Upper lobe of right lung (tissue), 1 donor: ENCODE data around the gene GNAQ. TPM values are rescaled to one million over a fixed set of nuclear protein-coding genes. Genes with fewer than 3 reads are reported as not detected.
"Not testable (repeated sequence)": the region's sequence is repeated elsewhere in the genome, so short reads cannot be mapped to it uniquely, and the experiment has no call there.

Experiments
- ATAC-seq: fragments of 200-7000 bp; cut with Tn5 transposase; one replicate; pipeline ENCODE4 v1.9.1; 2020; ENCODE audit warnings: mild to moderate bottlenecking, moderate library complexity
- DNase-seq: peaks from one replicate; pipeline ENCODE4 v3.0.0-alpha.2; 2020
- H3K27ac ChIP-seq: fragments of 200-600 bp; one replicate; pipeline ENCODE4 v1.8.0; 2022
- H3K27me3 ChIP-seq: fragments of 200-600 bp; one replicate; pipeline ENCODE4 v1.8.0; 2022; ENCODE audit warnings: mild to moderate bottlenecking
- H3K36me3 ChIP-seq: fragments of 200-600 bp; one replicate; pipeline ENCODE4 v1.8.0; 2022
- H3K4me1 ChIP-seq: fragments of 200-600 bp; one replicate; pipeline ENCODE4 v1.8.0; 2022
- H3K4me3 ChIP-seq: fragments of 200-600 bp; one replicate; pipeline ENCODE4 v1.8.0; 2022; ENCODE audit warnings: mild to moderate bottlenecking
- H3K9me3 ChIP-seq: fragments of 200-600 bp; one replicate; pipeline ENCODE4 v1.8.0; 2022
- CTCF ChIP-seq: fragments of 200-600 bp; IDR thresholded peaks from one replicate; pipeline ENCODE4 v1.8.0; 2022; ENCODE audit warnings: antibody characterized with exemption
- intact Hi-C: fragments of 100-400 bp; cut with DNase I; formaldehyde crosslinking; loops from one replicate; pipeline ENCODE4 v1.11.0; 2022
- total RNA-seq: library from RNA; stranded (reverse); fragmentation: NEBNext Ultra II Directional; extraction: Animal tissue kit (Norgen Biotek cat#: 25700); gene quantifications from one replicate; pipeline ENCODE4 v1.2.1, GENCODE V29; 2021
- donor health status: DM: no; HTN: yes; CAD: no; lungs with severe emphysema.

The GNAQ gene
- total RNA-seq, 1 donor from 2014 or later: 132 TPM

- Histone ChIP-seq H3K36me3 (no peaks in the 10 kb centered on the region), H3K9me3 (no peaks in the 10 kb centered on the region), H3K4me1 (no peaks in the 10 kb centered on the region), H3K27ac (no peak overlapping the region), H3K4me3 (no peak overlapping the region), H3K27me3 (no peaks in the 10 kb centered on the region)
- DNase-seq (no peak), ATAC-seq (no peak)
- intact Hi-C loops: no loop called here
- no peak for TF ChIP-seq CTCF
These were observed 32.5 kb upstream of the GNAQ start for GRCh38 chr9:78064075-78064474.

GRCh38 chr9:78062710-78063109 is 31.1 kb upstream of the GNAQ start:
- Histone ChIP-seq H3K4me3 (no peak overlapping the region), H3K4me1 (no peaks in the 10 kb centered on the region), H3K9me3 (no peaks in the 10 kb centered on the region), H3K36me3 (no peaks in the 10 kb centered on the region), H3K27me3 (no peaks in the 10 kb centered on the region), H3K27ac (no peak overlapping the region)
- intact Hi-C loops: no loop called here
- TF ChIP-seq CTCF: no peak
- ATAC-seq (no peak), DNase-seq (no peak)

- H3K4me3 ChIP-seq, H3K36me3 ChIP-seq, H3K9me3 ChIP-seq, DNase-seq, H3K27me3 ChIP-seq, H3K27ac ChIP-seq, intact Hi-C loops, ATAC-seq, H3K4me1 ChIP-seq: not testable (repeated sequence)
These were observed 22.6 kb upstream of the GNAQ start for GRCh38 chr9:78054218-78054617.

GRCh38 chr9:78053627-78054026 is 22.0 kb upstream of the GNAQ start:
- H3K4me1 ChIP-seq: no peaks in the 10 kb centered on the region
- no peaks in the 10 kb centered on the region for H3K27me3 ChIP-seq
- H3K9me3 ChIP-seq: no peaks in the 10 kb centered on the region
- DNase-seq (no peak), ATAC-seq (peak; percentile 64)
- no peaks in the 10 kb centered on the region for H3K36me3 ChIP-seq
- no peak overlapping the region for H3K4me3 ChIP-seq
- TF ChIP-seq CTCF: no peak
- intact Hi-C loops: no loop called here
- no peak overlapping the region for H3K27ac ChIP-seq

GRCh38 chr9:78050421-78050820 is 18.8 kb upstream of the GNAQ start:
- H3K36me3 ChIP-seq: no peaks in the 10 kb centered on the region
- no peak for ATAC-seq
- DNase-seq: no peak
- intact Hi-C loops: no loop called here
- no peaks in the 10 kb centered on the region for H3K9me3 ChIP-seq
- no peak for TF ChIP-seq CTCF
- H3K4me3 ChIP-seq: no peak overlapping the region
- no peak overlapping the region for H3K27ac ChIP-seq
- H3K27me3 ChIP-seq: no peaks in the 10 kb centered on the region
- no peaks in the 10 kb centered on the region for H3K4me1 ChIP-seq

GRCh38 chr9:78049484-78049883 is 17.9 kb upstream of the GNAQ start:
- Histone ChIP-seq H3K4me3 (no peak overlapping the region), H3K9me3 (no peaks in the 10 kb centered on the region), H3K36me3 (no peaks in the 10 kb centered on the region), H3K27me3 (no peaks in the 10 kb centered on the region), H3K4me1 (no peaks in the 10 kb centered on the region), H3K27ac (no peak overlapping the region)
- no peak for DNase-seq
- no peak for ATAC-seq
- no peak for TF ChIP-seq CTCF
- intact Hi-C loops: no loop called here
